ENCODE data around the gene SYT12. TPM values are rescaled to one million over a fixed set of nuclear protein-coding genes. Genes with fewer than 3 reads are reported as not detected.

The SYT12 gene
- total RNA-seq, 2 experiments from 2014 or later, result 0.25 to 0.72 TPM

DNA sequence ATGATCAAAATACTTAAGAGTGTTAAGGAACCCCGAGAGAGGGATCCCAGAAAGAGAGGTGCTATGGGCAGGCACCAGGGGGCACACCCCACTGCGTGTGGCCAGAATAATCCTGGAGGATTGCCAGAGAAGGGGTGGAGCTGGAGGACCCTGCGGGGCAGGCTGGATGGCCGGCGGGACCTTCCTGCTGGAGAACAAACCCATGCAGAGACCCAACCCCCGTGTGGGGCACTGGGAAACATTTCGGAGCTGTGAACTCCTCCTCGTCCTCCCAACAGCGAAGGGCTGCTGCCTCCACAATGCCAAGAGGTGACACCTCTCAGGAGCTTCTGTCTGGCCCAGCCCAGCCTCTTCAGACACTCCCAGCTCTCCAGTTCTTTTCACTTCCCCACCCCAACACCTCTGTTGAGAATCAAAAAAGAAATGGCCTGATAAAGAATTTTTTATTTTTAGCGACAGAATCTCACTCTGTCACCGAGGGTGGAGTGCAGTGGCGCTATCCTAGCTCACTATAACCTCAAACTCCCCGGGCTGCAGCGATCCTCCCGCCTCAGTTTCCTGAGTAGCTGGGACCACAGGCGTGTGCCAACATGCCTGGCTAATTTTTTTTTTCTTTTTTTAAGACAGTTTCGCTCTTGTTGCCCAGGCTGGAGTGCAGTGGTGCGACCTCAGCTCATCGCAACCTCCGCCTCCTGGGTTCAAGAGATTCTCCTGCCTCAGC, 59.3 kb downstream of the SYT12 start:
- intact Hi-C loops (cut with micrococcal nuclease; ENCODE audit: unreplicated experiment), result loop anchor here (5.0 kb wide), 2 partner anchors 160 to 300 kb away; no protein-coding TSS in a partner anchor
- H3K4me1 ChIP-seq (ENCODE audit: insufficient read depth, low read length, poor library complexity, severe bottlenecking), result peaks cover 12% of the 10 kb centered on the region
- no peak overlapping the region for H3K27ac ChIP-seq (ENCODE audit: low read depth, low read length, poor library complexity, severe bottlenecking)
- no peaks in the 10 kb centered on the region for H4K20me1 ChIP-seq (ENCODE audit: insufficient read depth, low read length)
- peak overlapping the region; percentile 49; the same call in 1 of the 2 replicates for H2AFZ ChIP-seq (ENCODE audit: low read length)
- H3K36me3 ChIP-seq (ENCODE audit: insufficient read depth, low read length), result no peaks in the 10 kb centered on the region
- no peaks in the 10 kb centered on the region for H3K9me3 ChIP-seq (ENCODE audit: low read length)
- ChIA-PET POLR2A (interaction anchor here (0.8 kb wide), 2 partner anchors 8 to 90 kb away, joined by 3 read pairs; no protein-coding TSS in a partner anchor), CTCF (ENCODE audit: unreplicated experiment) (no interaction called here)
- DNase-seq (ENCODE audit: low spot score), result no peak
- H3K4me2 ChIP-seq (ENCODE audit: low read length), result peak overlapping the region; percentile 43
- H3K9me2 ChIP-seq (ENCODE audit: insufficient read depth, low read length), result no peaks in the 10 kb centered on the region
- H3K4me3 ChIP-seq (ENCODE audit: low read depth, low read length, poor library complexity, severe bottlenecking), result no peak overlapping the region
- BruUV-seq (replicated peaks), result no TSS peak
- no peaks in the 10 kb centered on the region for H3K79me2 ChIP-seq (ENCODE audit: insufficient read depth, low read depth, low read length)
- TF ChIP-seq EZH2phosphoT487 (IDR thresholded peaks at IDR 0.05; ENCODE audit: borderline replicate concordance, low read depth, low read length), result no peak
- TF ChIP-seq, protein P1, sequence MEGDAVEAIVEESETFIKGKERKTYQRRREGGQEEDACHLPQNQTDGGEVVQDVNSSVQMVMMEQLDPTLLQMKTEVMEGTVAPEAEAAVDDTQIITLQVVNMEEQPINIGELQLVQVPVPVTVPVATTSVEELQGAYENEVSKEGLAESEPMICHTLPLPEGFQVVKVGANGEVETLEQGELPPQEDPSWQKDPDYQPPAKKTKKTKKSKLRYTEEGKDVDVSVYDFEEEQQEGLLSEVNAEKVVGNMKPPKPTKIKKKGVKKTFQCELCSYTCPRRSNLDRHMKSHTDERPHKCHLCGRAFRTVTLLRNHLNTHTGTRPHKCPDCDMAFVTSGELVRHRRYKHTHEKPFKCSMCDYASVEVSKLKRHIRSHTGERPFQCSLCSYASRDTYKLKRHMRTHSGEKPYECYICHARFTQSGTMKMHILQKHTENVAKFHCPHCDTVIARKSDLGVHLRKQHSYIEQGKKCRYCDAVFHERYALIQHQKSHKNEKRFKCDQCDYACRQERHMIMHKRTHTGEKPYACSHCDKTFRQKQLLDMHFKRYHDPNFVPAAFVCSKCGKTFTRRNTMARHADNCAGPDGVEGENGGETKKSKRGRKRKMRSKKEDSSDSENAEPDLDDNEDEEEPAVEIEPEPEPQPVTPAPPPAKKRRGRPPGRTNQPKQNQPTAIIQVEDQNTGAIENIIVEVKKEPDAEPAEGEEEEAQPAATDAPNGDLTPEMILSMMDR (conservative IDR thresholded peaks at IDR 0.05; ENCODE audit: low read length), result no peak

DNA sequence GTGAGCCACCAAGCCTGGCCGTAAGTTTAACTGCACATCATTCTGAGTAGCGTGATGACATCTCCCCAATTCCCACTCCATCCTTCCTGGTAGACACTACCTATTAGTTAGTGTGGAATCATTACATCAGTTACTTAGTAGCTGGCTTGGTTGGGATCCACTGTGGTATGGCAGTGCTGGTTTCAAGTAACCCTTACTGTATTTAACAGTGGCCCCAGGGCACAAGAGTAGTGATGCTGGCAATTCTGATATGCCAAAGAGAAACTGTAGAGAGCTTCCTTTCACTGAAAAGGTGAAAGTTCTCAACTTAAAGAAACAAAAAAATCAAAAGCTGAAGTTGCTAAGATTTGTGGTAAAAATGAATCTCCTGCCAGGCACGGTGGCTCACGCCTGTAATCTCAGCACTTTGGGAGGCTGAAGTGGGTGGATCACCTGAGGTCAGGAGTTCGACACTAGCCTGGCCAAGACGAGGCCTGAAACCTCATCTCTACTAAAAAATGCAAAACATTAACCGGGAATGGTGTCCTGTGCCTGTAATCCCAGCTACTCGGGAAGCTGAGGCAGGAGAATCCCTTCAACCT, 60.9 kb downstream of the SYT12 start:
- no TSS peak for BruUV-seq (replicated peaks)
- POLR2A ChIA-PET, result interaction anchor here (0.7 kb wide), 1 partner anchor 176 kb away, joined by 4 read pairs; no protein-coding TSS in a partner anchor

More for the DNA sequence above, 60.9 kb downstream of the SYT12 start:
- H3K4me2 ChIP-seq (ENCODE audit: low read length), result no peak overlapping the region
- no peaks in the 10 kb centered on the region for H3K9me3 ChIP-seq (ENCODE audit: low read length)
- no peaks in the 10 kb centered on the region for H4K20me1 ChIP-seq (ENCODE audit: insufficient read depth, low read length)
- H3K27ac ChIP-seq (ENCODE audit: low read depth, low read length, poor library complexity, severe bottlenecking), result no peak overlapping the region
- no peaks in the 10 kb centered on the region for H3K79me2 ChIP-seq (ENCODE audit: insufficient read depth, low read depth, low read length)
- DNase-seq (ENCODE audit: low spot score), result no peak
- H3K36me3 ChIP-seq (ENCODE audit: insufficient read depth, low read length), result no peaks in the 10 kb centered on the region
- intact Hi-C loops (cut with micrococcal nuclease; ENCODE audit: unreplicated experiment), result loop anchor here (5.0 kb wide), 2 partner anchors 158 to 298 kb away; no protein-coding TSS in a partner anchor
- CTCF ChIA-PET (ENCODE audit: unreplicated experiment), result no interaction called here
- no peak for TF ChIP-seq EZH2phosphoT487 (IDR thresholded peaks at IDR 0.05; ENCODE audit: borderline replicate concordance, low read depth, low read length)
- TF ChIP-seq, protein P1 (conservative IDR thresholded peaks at IDR 0.05; ENCODE audit: low read length), result no peak
- peaks cover 12% of the 10 kb centered on the region for H3K4me1 ChIP-seq (ENCODE audit: insufficient read depth, low read length, poor library complexity, severe bottlenecking)
- no peak overlapping the region for H3K4me3 ChIP-seq (ENCODE audit: low read depth, low read length, poor library complexity, severe bottlenecking)
- H3K9me2 ChIP-seq (ENCODE audit: insufficient read depth, low read length), result no peaks in the 10 kb centered on the region
- H2AFZ ChIP-seq (ENCODE audit: low read length), result no peak overlapping the region

All from OCI-LY7 (cell line).